Erythroblast (primary cell): ENCODE measurements around the gene ZNF8.

ENCODE experiments used
- GATA1 ChIP-seq: IDR thresholded peaks from 2 replicates; pipeline ENCODE4 v1.6.1; 2011; ENCODE audit warnings: low read depth, mild to moderate bottlenecking, control low read depth, low read length, moderate library complexity
- POLR2A ChIP-seq: IDR thresholded peaks from 2 replicates; pipeline ENCODE4 v1.6.1; 2011; ENCODE audit warnings: mild to moderate bottlenecking, low read length

DNA sequence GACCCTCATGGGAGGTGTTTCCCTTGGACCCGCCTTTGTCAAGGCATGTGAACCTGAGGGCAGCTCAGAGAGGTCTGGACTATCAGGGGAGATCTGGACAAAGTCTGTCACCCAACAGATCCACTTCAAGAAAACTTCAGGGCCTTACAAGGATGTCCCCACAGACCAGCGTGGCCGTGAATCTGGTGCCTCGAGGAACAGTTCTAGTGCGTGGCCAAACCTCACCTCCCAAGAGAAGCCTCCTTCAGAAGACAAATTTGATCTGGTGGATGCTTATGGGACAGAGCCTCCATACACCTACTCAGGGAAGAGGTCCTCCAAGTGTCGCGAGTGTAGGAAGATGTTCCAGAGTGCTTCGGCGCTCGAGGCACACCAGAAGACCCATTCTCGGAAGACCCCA lies 59.6 kb downstream of the ZNF8 start:
- TF ChIP-seq POLR2A (no peak), GATA1 (no peak)
